HG02642 (cell line): ENCODE data around the gene MCM7.
"Not testable (repeated sequence)": the region's sequence is repeated elsewhere in the genome, so short reads cannot be mapped to it uniquely, and the experiment has no call there.

Source experiments
- ATAC-seq: cut with Tn5 transposase; IDR thresholded peaks from one replicate; pipeline ENCODE4 v1.9.1; 2021; ENCODE audit warnings: mild to moderate bottlenecking; ENCODE audit not compliant: unreplicated experiment, poor library complexity

The MCM7 gene

GRCh38 chr7:100101016-100101862 lies at the start of gene MCM7, which contains the start of gene AP4M1:
TSS of gene MCM7 (minus strand) at chr7:100101397. CDS start at chr7:100101294, 103 bp downstream.
TSS of gene AP4M1 (plus strand) at chr7:100101643. CDS start at chr7:100101715, 72 bp downstream.
- ATAC-seq, result peak; percentile 85

- peak; percentile 98 for ATAC-seq
Measured at GRCh38 chr7:100148559-100149328, 47.5 kb upstream of the MCM7 start, which contains the start of gene LAMTOR4. TSS of gene LAMTOR4 (plus strand) at chr7:100148918. CDS start at chr7:100148973, 55 bp downstream.

- no peak for ATAC-seq
Measured at GRCh38 chr7:100148225-100148558, 47.0 kb upstream of the MCM7 start.

- no peak for ATAC-seq
Measured at GRCh38 chr7:100147278-100147677, 46.1 kb upstream of the MCM7 start.

- ATAC-seq, result not testable (repeated sequence)
Measured at GRCh38 chr7:100146350-100146749, 45.2 kb upstream of the MCM7 start.

GRCh38 chr7:100142461-100142860 lies 41.3 kb upstream of the MCM7 start:
- ATAC-seq, result no peak

- no peak for ATAC-seq
Measured at GRCh38 chr7:100141555-100141949, 40.4 kb upstream of the MCM7 start.

- ATAC-seq, result no peak
Measured at GRCh38 chr7:100137851-100138760, 36.9 kb upstream of the MCM7 start.

- peak; percentile 56 for ATAC-seq
Measured at GRCh38 chr7:100132697-100133151, 31.5 kb upstream of the MCM7 start.

GRCh38 chr7:100132126-100132525 lies 30.9 kb upstream of the MCM7 start:
- ATAC-seq, result no peak

- no peak for ATAC-seq
Measured at GRCh38 chr7:100130608-100131453, 29.6 kb upstream of the MCM7 start.

GRCh38 chr7:100130220-100130607 lies 29.0 kb upstream of the MCM7 start:
- ATAC-seq, result not testable (repeated sequence)

GRCh38 chr7:100128637-100128963 lies 27.4 kb upstream of the MCM7 start:
- no peak for ATAC-seq

- peak; percentile 1 for ATAC-seq
Measured at GRCh38 chr7:100127866-100128636, 26.9 kb upstream of the MCM7 start.

- peak; percentile 74 for ATAC-seq
Measured at GRCh38 chr7:100126931-100127865, 26.0 kb upstream of the MCM7 start, which contains the start of gene MBLAC1. TSS of gene MBLAC1 (plus strand) at chr7:100126967. CDS start at chr7:100127396, 429 bp downstream.

GRCh38 chr7:100126239-100126930 lies 25.2 kb upstream of the MCM7 start:
- peak; percentile 21 for ATAC-seq
